DLD1 (cell line): ENCODE results near the gene GRID1.
"Not testable (repeated sequence)": the region's sequence is repeated elsewhere in the genome, so short reads cannot be mapped to it uniquely, and the experiment has no call there.

ENCODE experiments used
- in situ Hi-C: cut with HindIII; loops from 2 replicates; pipeline ENCODE4 v1.10.0; 2017; ENCODE audit warnings: low sequenced_read_pairs

The GRID1 gene

DNA sequence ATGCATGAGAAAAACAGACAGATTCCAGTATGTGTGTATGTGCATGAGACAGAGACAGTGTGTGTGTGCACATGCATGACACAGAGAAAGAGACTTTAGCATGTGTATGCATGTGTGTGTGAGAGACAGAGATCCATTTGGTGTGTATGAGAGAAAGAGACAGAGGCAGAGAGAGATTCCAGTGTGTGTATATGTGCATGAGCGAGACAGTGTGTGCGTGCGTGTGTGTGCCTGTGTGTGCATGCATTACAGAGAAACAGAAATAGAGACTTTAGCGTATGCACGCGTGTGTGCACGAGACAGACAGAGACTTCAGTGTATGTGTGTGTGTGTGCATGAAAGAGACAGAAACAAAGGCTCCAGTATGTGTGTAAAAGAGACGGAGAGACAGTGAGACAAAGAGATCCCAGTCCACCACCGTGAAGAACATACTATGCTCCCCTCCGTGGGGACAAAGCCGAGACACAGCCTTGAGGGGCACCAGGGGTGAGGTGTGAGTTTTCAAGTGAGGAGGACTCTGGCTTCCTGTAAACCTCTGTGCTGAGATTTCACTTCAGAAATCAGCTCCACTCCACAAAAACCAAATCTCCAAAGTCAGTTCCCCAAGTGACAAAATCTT, 188.9 kb downstream of the GRID1 start:
- in situ Hi-C loops, result no loop called here

DNA sequence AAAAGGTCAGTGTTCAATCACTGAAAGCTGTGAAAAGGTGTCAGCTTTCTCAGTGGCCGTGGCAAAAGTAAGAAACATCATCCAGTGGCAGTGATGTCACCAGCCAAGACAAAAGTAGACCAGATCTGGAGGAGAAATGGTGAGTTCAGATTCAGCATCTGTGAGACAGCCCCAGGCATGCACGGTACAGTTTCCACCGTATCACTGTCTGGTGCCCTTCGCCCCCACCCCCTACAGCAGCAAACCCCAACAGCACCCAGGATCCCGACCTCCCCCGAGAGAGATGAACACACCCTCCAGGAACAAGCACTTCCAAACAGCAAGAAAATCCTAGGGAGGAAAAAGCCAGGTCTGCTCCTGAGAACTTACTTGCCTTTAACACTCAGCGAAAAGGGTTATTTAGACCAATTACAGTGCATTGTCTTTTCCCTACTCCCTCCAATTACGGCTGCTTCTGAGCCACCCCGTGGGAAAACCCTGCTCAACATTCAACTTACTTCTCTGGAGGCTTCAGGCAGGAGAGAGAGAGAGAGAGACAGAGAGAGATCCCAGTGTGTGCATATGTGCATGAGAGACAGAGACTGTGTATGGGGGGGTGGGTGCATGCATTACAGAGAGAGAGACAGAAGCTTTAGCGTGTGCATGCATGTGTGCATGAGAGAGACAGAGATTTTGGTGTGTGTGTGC, 189.6 kb downstream of the GRID1 start:
- in situ Hi-C loops, result no loop called here

DNA sequence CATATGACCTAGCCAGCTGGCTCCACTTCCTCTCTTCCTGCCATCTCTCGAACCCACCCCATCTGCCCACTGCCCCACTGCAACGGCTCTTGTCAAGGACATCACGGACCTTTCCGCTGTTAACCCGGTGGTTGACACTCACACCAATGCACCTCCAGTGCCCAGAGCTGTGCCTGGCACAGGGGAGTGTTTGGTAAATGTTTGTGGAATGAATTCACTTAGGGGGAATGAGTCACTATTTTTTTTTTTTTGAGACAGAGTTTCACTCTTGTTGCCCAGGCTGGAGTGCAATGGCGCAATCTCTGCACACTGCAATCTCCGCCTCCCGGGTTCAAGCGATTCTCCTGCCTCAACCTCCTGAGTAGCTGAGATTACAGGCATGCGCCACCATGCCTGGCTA, 191.1 kb downstream of the GRID1 start:
- in situ Hi-C loops, result not testable (repeated sequence)

DNA sequence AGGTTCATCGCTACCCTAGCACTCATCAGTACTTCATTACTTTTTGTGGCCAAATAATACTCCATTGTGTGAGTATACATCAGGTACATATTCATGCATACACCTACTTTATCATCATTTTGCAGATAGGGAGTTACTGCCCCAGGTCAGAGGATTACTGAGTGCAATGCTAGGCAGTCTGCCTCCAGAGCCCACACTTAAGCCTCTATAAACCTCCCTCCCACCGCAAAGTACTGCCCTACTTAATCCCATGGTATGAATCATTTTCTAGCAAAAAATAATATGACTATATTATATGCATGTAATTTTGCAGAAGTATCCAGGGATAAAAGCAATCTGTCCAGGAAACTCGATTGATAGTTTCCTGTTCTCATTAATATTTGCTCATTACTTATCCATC, 194.3 kb downstream of the GRID1 start:
- in situ Hi-C loops, result no loop called here

DNA sequence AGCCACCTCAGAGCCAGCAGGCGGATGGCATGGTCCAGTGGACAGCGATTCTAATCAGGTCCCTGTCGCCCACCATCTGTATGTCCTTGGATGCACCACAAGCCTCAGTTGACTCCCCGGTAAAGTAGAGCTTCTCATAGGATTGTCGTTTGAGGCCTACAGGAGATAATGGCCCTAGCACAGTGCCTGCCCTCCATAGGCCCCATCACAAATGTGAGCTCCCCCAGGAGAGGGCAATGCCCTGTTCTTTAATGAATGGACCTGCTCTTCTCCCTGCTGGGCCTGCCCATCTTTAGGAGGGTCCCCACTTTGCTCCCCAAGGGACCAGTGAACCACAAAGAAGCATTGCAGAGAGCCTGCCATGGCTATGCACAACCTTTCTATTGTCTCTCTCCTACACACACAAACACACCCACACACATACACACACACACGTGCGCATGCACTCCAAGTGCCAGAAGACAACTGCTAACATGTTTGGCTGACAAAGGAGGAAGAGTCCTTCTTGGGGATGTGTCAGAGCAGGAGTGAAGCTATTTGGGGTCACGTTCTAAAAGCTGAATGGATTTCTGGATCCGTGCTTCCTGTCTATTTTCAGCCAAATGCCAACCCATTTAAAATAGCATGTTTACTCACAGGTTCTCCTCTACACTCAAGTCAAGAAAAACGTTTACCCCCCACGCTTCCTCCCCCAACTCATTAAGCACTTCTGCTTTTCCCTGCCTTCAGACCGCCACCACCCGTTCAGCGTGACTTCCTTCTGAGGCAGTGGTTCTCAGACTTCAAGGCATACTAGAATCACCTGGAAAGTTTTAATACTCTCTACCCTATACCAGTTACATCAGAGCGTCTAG, 196.1 kb downstream of the GRID1 start:
- in situ Hi-C loops, result no loop called here

DNA sequence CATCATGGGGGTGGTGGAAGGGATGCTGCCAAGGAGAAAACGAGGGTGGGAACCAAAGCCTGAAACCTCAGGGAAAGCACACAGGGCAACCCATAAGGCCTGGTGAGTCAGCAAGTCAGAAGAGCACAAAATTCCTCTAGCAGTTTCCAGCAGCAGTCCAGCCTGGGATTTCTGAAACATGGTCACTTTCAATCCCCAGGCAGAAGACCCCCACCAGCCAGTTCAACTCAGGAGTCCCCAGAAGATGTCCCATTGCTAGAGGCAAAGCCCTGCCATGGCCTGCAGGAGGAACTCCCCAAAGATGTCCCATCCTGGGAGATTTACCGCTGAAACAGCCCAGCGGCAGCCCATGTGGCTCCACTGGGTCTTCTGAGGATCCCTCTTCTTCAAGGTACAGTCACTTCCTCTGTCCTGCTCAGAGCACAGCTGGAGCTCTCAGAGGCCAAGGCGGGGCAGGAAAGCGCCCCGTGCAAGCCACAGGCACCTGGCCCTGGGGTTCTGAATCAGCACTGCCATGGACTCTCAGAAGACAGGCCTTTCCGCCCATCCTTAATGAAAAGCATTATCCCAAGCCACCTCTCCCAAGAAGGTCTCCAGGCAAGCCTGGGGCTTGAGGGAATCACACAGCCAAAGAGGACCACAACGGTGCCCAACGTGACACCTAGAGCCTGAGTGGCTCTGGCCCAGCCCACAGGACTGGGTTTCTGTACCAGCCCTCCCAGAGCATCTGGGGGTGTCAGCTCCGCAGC, 196.9 kb downstream of the GRID1 start:
- in situ Hi-C loops, result no loop called here

DNA sequence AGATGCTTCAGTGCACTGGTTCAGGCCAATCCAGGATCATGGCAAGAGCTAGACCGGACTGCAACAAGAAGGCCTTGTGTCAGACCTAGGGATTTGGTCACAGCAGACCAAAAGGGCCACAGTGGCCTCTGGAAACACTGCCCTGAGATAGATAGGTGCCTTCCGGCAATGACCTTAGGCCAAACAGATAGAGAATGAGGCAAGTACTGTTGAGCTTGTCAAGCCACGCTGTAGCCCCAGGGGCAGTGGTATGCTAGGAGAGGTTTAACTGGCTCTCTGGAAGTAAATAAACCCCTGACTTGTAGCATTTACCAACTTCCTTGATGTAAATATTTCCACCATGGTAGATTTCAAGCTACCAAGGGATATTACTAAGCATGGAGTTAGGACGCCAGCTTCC, 197.5 kb downstream of the GRID1 start:
- in situ Hi-C loops, result no loop called here

DNA sequence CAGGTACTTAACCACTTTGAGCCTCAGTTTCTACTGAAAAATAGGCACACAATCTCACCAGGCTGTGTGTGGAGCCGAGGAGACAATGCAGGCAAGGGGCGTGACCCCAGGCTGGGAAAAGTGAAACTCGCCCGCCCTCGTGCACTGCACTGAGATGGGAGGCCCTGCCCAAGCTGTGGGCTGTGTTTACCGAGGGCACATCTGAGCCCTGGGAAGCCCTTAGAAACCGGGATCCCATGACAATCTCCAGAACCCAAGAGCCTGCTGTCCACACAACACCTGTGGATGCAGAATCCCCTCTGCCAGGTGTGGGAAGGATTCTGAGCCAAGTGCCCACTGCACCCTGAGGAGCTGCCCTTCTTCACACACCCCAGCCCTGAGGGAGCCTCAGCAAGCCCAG, 198.3 kb downstream of the GRID1 start:
- in situ Hi-C loops, result no loop called here

DNA sequence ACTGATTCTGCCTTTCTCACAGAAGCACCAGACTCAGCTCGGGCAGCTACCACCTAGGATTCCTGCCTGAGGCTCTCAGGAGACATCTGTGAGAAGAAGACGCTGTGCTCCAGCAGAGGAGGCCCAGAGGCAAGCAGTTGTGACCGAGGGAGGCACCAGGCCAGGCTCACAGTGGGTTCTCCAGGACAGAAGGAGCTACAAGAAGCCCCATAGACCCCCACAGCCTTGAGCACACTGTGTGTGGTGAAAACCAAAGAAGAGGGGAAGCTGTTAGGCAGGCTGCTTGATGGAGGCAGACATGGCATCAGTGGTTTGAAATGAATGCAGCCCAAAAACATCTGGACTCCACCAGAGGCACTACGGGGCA, 198.8 kb downstream of the GRID1 start:
- in situ Hi-C loops, result no loop called here

DNA sequence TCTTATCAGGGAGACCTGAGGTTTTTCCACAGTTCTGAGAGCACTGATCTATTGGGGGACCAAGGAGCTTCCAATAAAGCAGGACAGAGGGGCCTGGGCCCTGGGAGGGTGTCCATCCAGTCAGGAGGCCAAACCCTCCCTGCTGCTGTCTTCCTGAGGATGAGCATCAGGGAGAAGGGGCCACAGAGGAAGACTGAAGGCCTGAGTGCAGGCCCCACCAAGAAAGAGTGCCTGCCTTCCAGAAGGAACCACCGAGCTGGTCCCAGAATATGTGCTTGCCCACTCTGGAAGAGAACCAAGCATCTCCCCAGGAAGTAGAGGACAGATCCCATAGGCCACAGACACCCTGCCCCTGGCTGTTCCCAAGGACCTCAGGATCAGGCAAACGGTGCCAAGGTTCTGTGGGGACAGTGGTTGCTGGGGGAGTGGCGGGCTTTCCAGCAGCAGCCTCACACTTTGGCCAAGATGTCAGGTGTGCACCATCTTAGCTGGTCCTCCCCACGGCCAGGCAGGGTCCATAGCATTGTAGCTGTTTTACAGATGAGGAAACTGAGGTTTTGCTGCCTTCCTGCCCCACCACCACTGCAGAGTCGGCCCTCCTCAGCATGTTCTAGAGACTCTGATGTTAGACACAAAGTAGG, 199.4 kb downstream of the GRID1 start:
- in situ Hi-C loops, result no loop called here

DNA sequence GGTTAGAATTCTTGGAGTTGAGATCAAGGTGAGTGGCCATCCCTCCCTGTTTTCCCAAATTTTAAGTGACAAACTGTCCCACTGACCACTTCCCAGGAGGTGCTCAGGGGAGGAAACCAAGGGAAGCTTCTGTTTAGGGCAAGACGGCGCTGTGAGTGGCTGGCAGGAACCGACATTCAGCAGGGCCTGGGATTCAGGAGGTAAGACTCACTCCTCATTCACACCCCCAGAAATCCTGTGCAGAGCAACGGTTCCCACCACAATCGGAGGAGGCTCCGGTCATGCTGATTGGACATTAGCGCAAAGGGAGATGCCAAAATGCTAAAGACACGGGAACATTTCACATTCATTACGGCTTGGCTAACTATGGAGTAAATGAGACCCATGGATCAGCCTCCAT, 200.9 kb downstream of the GRID1 start:
- in situ Hi-C loops, result no loop called here

DNA sequence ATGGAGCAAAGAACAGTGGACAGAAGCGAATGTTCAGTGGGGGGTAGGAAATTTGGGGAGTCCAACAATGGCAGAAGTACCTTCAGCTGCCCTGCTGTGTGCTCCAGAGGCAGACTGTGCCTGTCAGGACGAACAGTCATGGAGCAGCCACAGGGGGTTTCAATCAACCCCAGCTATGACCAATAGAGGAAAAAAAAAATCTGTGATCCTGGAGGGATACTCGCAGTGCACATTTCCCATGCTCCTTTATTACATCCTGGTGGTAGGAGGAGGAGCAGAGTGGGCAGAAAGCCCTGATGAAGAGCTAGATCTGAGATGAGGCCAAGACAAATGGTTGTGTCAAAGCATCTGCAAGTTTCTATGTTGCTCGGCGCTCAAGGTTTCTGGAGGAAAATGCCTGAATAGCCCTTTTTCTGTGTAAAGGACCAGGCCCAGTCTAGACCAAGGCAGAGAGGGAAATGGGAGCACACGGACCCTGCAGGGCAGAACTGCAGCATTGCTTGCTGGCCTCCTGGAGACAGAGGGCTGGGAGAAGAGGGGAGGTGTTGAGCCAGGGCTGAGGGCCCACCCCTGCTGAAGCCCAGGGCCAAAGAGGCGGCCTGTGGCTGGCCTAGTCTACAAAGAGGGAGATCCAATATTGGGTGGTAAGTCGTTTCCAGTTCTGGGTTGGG, 201.5 kb downstream of the GRID1 start:
- in situ Hi-C loops, result no loop called here

DNA sequence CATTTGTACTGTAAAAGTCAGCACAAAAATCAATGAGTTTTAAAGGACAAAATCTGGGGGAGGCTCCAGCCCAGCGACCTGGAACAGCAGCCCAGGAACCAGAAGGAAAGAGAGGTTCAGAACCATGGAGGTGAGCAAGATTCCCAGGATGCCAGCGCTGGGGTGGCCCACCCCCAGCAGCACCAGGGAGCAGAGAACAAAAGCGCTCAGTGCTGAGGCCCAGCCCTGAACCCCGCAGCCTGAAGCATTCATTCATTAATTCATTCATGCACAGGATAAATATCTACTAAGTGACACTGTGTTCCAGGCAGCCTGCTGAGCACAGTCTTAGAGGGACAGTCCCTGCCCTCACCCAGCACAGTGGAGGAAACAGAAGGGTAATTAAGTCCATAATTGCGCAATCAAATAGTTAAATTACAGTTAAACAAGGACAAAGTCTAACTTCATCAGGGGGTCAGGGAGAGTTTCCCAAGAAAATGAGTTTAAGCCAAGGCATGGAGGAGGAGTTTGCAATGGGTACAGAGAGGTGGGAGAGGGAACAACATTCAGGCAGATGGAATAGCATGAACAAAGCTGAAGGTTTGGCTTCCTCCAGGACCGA, 202.3 kb downstream of the GRID1 start:
- in situ Hi-C loops, result no loop called here

DNA sequence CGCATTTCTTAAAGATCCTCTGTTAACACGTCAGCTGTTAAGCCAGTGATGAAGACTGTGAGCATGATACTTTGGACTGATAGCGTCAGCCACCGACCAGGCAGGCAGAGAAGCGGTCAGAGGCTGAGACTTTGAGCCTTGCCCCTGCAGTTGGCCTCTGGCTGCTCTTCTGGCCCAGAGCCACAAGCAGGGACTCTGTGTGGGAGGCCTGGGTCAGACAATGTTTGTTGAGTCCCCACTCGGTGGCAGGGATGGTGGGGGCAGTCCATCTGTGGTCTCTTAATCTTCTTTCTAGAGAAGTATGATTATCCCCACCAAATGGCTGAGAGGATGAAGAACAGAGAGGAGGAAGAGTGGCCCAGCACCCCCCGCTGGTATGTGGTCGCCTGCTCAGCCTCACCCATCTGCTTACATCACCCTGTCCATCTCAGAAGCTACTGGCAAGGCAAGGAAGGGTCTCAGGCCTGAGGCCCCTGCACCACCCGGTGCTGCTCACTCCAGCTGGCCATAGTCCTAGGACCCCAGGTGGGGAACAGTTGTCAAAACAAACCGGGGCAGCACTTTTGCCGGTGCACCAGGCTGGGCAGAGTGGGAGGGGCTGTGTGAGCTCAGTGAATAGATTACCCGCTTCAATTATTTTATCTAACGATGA, 202.9 kb downstream of the GRID1 start:
- in situ Hi-C loops, result no loop called here

DNA sequence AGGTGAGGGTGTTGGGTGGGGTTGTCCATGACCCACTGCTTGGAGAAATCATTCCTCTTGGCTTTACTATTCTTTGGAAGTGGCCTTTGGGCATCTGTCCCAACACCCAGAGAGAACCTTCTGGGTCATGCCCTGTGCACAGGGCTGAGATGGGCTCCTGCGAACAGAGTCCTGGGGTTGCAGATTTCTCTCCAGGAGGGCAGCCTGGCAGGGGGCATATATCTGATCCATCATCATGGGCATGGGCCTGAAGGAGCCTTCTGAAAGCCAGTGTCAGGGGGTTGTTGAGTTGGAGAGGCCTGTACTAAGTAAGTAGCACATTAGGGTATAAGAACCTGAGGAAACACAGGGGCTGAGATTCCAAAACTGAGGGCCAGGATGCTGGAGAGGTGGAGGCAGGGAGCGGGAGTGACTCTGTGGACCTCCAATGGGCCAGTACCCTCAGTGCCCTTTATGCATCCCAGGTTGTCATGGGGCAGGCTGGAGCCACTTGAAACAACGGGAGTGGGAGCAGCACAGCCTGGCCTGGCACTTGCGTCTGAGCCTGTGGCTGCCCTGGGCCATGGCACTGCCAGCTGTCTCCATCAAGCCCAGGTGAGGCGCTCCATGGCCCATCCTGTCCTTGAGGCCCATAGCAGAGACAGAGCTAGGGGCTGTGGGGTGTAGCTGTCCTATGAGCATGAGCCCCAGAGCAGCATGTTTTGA, 203.7 kb downstream of the GRID1 start:
- in situ Hi-C loops, result no loop called here

DNA sequence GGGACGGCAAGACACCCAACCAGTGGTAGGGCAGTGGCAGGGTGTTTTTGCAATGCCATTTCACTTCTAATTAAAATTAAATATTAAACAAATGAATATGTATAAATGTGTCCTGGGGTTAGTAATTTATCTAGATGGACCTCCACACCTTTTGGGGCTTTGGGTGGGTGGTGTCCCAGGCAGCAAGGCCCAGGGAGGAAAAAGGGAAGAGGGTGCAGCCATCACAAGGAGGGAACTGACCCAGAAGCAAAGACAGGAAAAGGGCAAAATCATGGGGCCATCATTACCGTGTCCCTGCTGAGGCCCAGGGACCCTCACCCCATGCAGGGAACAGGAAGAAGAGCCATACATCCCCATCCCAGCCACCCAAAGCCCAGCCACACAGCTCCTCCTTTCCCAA, 204.6 kb downstream of the GRID1 start:
- in situ Hi-C loops, result no loop called here

DNA sequence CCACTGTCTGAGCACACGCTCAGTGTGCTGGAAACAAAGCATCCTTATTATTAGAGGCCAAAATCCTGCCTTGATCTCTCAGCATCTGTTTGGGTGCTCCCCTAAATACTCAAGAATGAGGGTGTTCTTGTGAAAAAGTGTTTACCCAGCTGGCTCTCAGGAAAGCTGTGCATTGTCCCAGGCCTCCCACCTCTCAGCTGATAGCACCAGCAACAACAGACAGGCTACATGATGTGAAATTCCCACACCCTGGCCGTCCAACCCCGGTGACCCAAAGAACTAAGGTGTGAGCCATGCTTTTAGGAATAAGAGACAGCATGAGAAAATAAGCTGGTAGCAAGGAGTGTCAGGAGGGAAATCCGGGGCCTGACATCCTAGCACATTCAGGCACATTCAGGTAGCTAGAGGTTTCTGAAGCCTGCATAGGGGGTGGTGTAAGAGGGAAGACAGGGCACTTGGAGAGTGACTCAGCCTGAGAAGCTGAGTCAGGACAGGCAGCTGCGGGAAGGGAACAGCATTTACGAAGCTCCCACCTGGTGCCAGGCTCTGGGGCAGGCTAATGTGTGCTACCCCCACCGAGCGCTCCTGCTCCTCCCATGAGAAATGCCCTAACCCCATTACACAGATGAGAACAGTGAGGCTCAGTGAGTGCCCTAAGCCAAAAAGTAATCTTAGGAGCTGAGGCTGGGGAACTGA, 205.6 kb downstream of the GRID1 start:
- in situ Hi-C loops, result no loop called here

DNA sequence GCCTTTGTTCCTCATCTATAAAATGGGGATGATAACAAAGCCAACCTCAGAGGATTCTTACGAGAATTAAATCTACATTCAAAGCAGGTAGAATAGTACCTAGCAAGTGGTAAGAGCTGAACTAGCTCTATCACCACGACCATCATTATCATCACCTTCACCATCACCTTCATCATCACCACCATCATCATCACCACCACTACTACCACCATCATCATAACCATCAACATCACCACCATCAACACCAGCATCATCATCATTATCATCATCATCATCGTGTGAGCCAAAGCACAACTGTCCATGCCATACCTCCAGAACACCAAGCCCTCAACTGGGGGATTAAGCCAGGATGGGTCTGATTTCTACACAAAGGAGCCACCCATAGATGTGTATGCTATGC, 206.8 kb downstream of the GRID1 start:
- in situ Hi-C loops, result no loop called here
